HCT116 (cell line): ENCODE data around the gene CCL23. TPM values are rescaled to one million over a fixed set of nuclear protein-coding genes. Genes with fewer than 3 reads are reported as not detected.

Source experiments
- ATAC-seq: fragments of 200-7000 bp; cut with Tn5 transposase; 2 replicates; pipeline ENCODE4 v1.9.1; 2020; ENCODE audit warnings: mild to moderate bottlenecking, moderate library complexity
- BruUV-seq: library from RNA; stranded (reverse); fragments of 400-500 nt; replicated peaks from 2 replicates; lab custom pipeline; 2021; lab: Mats Ljungman, UMichigan
- CTCF ChIA-PET: fragments of 300-600 bp; sonication (Branson Sonifier 250); formaldehyde crosslinking; loops from one replicate; lab custom pipeline; 2021; ENCODE audit warnings: antibody characterized with exemption; lab: Charles Lee
- POLR2A ChIA-PET: fragments of 300-600, 350-600 bp; sonication (Branson Sonifier 250); formaldehyde crosslinking; loops from one replicate; lab custom pipeline; 2021; ENCODE audit warnings: antibody characterized with exemption; lab: Charles Lee
- RAD21 ChIA-PET, 2 experiments: fragments of 300-600 bp; sonication (Branson Sonifier 250); formaldehyde crosslinking; loops; one replicate each; lab custom pipeline; 2023; ENCODE audit warnings: low total read pairs in 2 of 2; ENCODE audit not compliant: uncharacterized antibody in 2 of 2, unreplicated experiment in 2 of 2, low non-redundant PET in 1 of 2; lab: Charles Lee
- DNase-seq: peaks from one replicate; pipeline ENCODE4 v3.0.0-alpha.2; 2010; ENCODE audit warnings: low read depth, low spot score
- H2AFZ ChIP-seq: fragments of 200-600 bp; shearing (Covaris generic), sonication (generic); 2 replicates; pipeline ENCODE4 v1.6.1; 2017; ENCODE audit warnings: low read depth, mixed run types, mixed read lengths, antibody characterized with exemption, low read length; ENCODE audit not compliant: poor library complexity, severe bottlenecking
- H3K27ac ChIP-seq: 2 replicates; pipeline ENCODE4 v1.5.1; 2012; ENCODE audit warnings: low read depth, low read length
- H3K27me3 ChIP-seq: fragments of 200-600 bp; sonication (generic); 2 replicates; pipeline ENCODE4 v1.6.1; 2016; ENCODE audit warnings: mixed run types, low read length, mixed read lengths; ENCODE audit not compliant: insufficient read depth
- H3K36me3 ChIP-seq, 2 experiments: fragments of 200-500 bp in 1 of 2; fragments of 200-600 bp in 1 of 2; sonication (Bioruptor generic) in 1 of 2; sonication (generic) in 1 of 2; 2 replicates each; pipeline versions ENCODE4 v1.5.1 to v1.6.1; 2014 to 2016; ENCODE audit warnings: low read length in 2 of 2, inconsistent platforms in 1 of 2, mixed read lengths in 1 of 2, mixed run types in 1 of 2; ENCODE audit not compliant: insufficient read depth in 2 of 2, control insufficient read depth in 1 of 2
- H3K4me1 ChIP-seq, 2 experiments: fragments of 200-600 bp in 1 of 2; sonication (generic) in 1 of 2; 2 replicates each; pipeline versions ENCODE4 v1.5.1 to v1.6.1; 2012 to 2017; ENCODE audit warnings: low read length in 2 of 2, inconsistent platforms in 1 of 2, mild to moderate bottlenecking in 1 of 2, mixed read lengths in 1 of 2, mixed run types in 1 of 2, moderate library complexity in 1 of 2; ENCODE audit not compliant: insufficient read depth in 2 of 2, control insufficient read depth in 1 of 2
- H3K4me2 ChIP-seq: fragments of 200-600 bp; sonication (generic); 2 replicates; pipeline ENCODE4 v1.6.1; 2017; ENCODE audit warnings: mixed run types, low read length, mixed read lengths
- H3K4me3 ChIP-seq, 2 experiments: fragments of 200-600 bp in 1 of 2; sonication (generic) in 1 of 2; replicated peaks in 1 of 2; 2 replicates each; pipeline ENCODE4 v1.5.1; 2011 to 2016; ENCODE audit warnings: low read length in 2 of 2, control low read depth in 1 of 2, low read depth in 1 of 2, mild to moderate bottlenecking in 1 of 2, mixed read lengths in 1 of 2, mixed run types in 1 of 2
- H3K79me2 ChIP-seq: fragments of 200-600 bp; sonication (generic); 2 replicates; pipeline ENCODE4 v1.6.1; 2017; ENCODE audit warnings: mild to moderate bottlenecking, mixed run types, low read length, moderate library complexity, mixed read lengths; ENCODE audit not compliant: insufficient read depth
- H3K9ac ChIP-seq: fragments of 200-600 bp; sonication (generic); 2 replicates; pipeline ENCODE4 v1.6.1; 2016; ENCODE audit warnings: low read length, mixed read lengths
- H3K9me2 ChIP-seq: fragments of 200-600 bp; sonication (generic), shearing (Covaris generic); 2 replicates; pipeline ENCODE4 v1.6.1; 2017; ENCODE audit warnings: mixed run types, mild to moderate bottlenecking, moderate library complexity; ENCODE audit not compliant: insufficient read depth
- H3K9me3 ChIP-seq, 2 experiments: fragments of 200-500 bp in 1 of 2; fragments of 200-600 bp in 1 of 2; sonication (Bioruptor generic) in 1 of 2; sonication (generic) in 1 of 2; 2 replicates each; pipeline ENCODE4 v1.6.1; 2014 to 2017; ENCODE audit warnings: low read length in 2 of 2, mixed read lengths in 2 of 2, inconsistent platforms in 1 of 2, low read depth in 1 of 2, mild to moderate bottlenecking in 1 of 2, mixed run types in 1 of 2, moderate library complexity in 1 of 2; ENCODE audit not compliant: control insufficient read depth in 1 of 2, insufficient read depth in 1 of 2
- H4K20me1 ChIP-seq: fragments of 200-600 bp; sonication (generic), shearing (Covaris generic); 2 replicates; pipeline ENCODE4 v1.6.1; 2017; ENCODE audit warnings: mixed run types, mild to moderate bottlenecking, moderate library complexity; ENCODE audit not compliant: insufficient read depth
- CEBPB ChIP-seq: IDR thresholded peaks from 2 replicates; pipeline ENCODE4 v1.6.1; 2012; ENCODE audit warnings: low read depth
- EGR1 ChIP-seq: IDR thresholded peaks from 2 replicates; pipeline ENCODE4 v1.6.1; 2012; ENCODE audit warnings: low read depth
- ELF1 ChIP-seq: IDR thresholded peaks from 2 replicates; pipeline ENCODE4 v1.6.1; 2012; ENCODE audit warnings: low read depth, borderline replicate concordance
- EZH2phosphoT487 ChIP-seq: fragments of 200-600 bp; IDR thresholded peaks from 2 replicates; pipeline ENCODE4 v1.6.1; 2018; ENCODE audit warnings: antibody characterized with exemption, borderline replicate concordance
- FOSL1 ChIP-seq: IDR thresholded peaks from 2 replicates; pipeline ENCODE4 v1.6.1; 2012; ENCODE audit warnings: low read depth
- RAD21 ChIP-seq: IDR thresholded peaks from 2 replicates; pipeline ENCODE4 v1.6.1; 2012; ENCODE audit warnings: low read depth, mild to moderate bottlenecking
- SIN3A ChIP-seq: IDR thresholded peaks from 2 replicates; pipeline ENCODE4 v1.6.1; 2012; ENCODE audit warnings: low read depth
- SP1 ChIP-seq: IDR thresholded peaks from 2 replicates; pipeline ENCODE4 v1.6.1; 2012; ENCODE audit warnings: low read depth
- SRF ChIP-seq: IDR thresholded peaks from 2 replicates; pipeline ENCODE4 v1.6.1; 2012; ENCODE audit warnings: low read depth
- TCF7L2 ChIP-seq: IDR thresholded peaks from 2 replicates; pipeline ENCODE4 v1.7.0; 2011; ENCODE audit warnings: borderline replicate concordance, inconsistent platforms; ENCODE audit not compliant: insufficient read depth, insufficient read length; ENCODE audit errors: extremely low read depth
- YY1 ChIP-seq: IDR thresholded peaks from 2 replicates; pipeline ENCODE4 v1.6.1; 2011; ENCODE audit warnings: low read length, low read depth, moderate library complexity, mild to moderate bottlenecking; ENCODE audit not compliant: insufficient replicate concordance; ENCODE audit errors: extremely low read depth
- ZNF274 ChIP-seq: fragments of 200-500 bp; sonication (Bioruptor generic); IDR thresholded peaks from 2 replicates; pipeline ENCODE4 v1.6.1; 2014; ENCODE audit warnings: mild to moderate bottlenecking, low read depth, low read length, inconsistent platforms
- intact Hi-C: fragments of 100-400 bp; cut with micrococcal nuclease; formaldehyde crosslinking; loops from 2 replicates; pipeline ENCODE4 v1.10.0; 2022
- total RNA-seq: library from RNA; stranded (reverse); gene quantifications from one replicate; pipeline ENCODE4 v1.2.1, GENCODE V29; 2021; ENCODE audit not compliant: unreplicated experiment
- TF ChIP-seq, protein P1 (sequence below), 3 experiments: fragments of 200-600 bp in 1 of 3; sonication (generic) in 1 of 3; IDR thresholded peaks in 2 of 3; conservative IDR thresholded peaks in 1 of 3; 2 replicates each; pipeline ENCODE4 v1.5.1; 2012 to 2017; ENCODE audit warnings: low read depth in 2 of 3, low read length in 2 of 3, antibody characterized with exemption in 1 of 3, borderline replicate concordance in 1 of 3, control low read depth in 1 of 3, mild to moderate bottlenecking in 1 of 3, mixed read lengths in 1 of 3, mixed run types in 1 of 3, moderate library complexity in 1 of 3; ENCODE audit not compliant: insufficient read depth in 1 of 3
- TF ChIP-seq, protein P2 (sequence below): IDR thresholded peaks from 2 replicates; pipeline ENCODE4 v1.6.1; 2011; ENCODE audit warnings: mild to moderate bottlenecking, low read length, moderate library complexity; ENCODE audit not compliant: insufficient replicate concordance; ENCODE audit errors: extremely low read depth
- TF ChIP-seq, protein P3 (sequence below): IDR thresholded peaks from 2 replicates; pipeline ENCODE4 v1.6.1; 2012; ENCODE audit warnings: low read depth

Gene CCL23
- total RNA-seq, 1 experiment from 2014 or later, result not detected

DNA sequence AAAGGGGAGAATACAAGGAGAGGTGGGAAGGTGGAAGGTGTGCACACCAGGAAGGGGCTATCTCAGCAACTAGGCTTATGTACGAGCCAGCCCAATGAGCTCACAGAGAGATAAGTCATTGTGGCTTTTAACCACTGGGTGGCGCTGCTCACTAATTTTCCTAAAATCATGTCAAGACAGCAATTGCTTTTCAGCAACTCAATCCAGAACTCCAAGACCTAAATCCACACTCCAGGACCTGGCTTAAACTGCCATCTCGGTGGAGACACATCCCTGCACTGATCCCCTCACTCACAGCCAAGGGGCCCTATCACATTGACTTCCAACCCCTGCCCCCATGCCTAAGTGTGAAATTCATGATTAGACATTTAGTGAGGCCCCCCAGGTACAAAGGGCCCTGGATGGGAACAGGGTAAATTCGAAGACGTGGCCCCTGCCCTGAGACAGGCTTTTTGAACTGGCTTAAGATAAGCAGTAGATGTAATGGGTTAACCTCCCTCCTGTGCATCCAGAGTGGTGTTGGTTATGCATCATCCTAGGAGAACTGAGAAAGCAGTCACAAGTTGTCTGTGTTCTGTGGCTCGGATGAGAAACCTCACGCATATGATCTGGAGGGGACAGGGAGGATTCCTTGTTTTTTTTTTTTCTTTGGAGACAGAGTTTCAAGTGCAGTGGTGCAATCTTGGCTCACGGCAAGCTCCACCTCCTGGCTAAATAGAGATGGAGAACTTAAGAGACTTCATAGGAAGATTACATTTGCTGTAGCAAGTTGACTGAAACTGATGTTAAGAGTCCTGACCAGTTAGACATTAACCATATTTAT is 48.0 kb downstream of the CCL23 start:
- H3K27me3 ChIP-seq, result no peaks in the 10 kb centered on the region
- H3K36me3 ChIP-seq, result no peaks in the 10 kb centered on the region
- no peak overlapping the region for H3K9ac ChIP-seq
- BruUV-seq, result no TSS peak
- H3K27ac ChIP-seq, result no peak overlapping the region
- POLR2A ChIA-PET, result interaction anchor here (0.6 to 1.3 kb wide), 4 partner anchors 161 to 179 kb away, joined by 3 to 4 read pairs (median 4); partner anchors contain the start of gene TAF15
- peak overlapping the region; percentile 11 for H2AFZ ChIP-seq
- RAD21 ChIA-PET, result interaction anchor here (0.7 to 1.8 kb wide), 8 partner anchors 103 to 513 kb away, joined by 3 to 22 read pairs (median 4); no protein-coding TSS in a partner anchor
- intact Hi-C loops, result loop anchor here (1.0 to 5.0 kb wide), 3 partner anchors 168 to 513 kb away; no protein-coding TSS in a partner anchor
- no peak for TF ChIP-seq YY1
- TF ChIP-seq SIN3A, result no peak
- peak; percentile 90 for TF ChIP-seq RAD21
- TF ChIP-seq EZH2phosphoT487, result no peak
- TF ChIP-seq SRF, result no peak
- TF ChIP-seq FOSL1, result no peak
- no peak for TF ChIP-seq ELF1
- TF ChIP-seq, protein P1, sequence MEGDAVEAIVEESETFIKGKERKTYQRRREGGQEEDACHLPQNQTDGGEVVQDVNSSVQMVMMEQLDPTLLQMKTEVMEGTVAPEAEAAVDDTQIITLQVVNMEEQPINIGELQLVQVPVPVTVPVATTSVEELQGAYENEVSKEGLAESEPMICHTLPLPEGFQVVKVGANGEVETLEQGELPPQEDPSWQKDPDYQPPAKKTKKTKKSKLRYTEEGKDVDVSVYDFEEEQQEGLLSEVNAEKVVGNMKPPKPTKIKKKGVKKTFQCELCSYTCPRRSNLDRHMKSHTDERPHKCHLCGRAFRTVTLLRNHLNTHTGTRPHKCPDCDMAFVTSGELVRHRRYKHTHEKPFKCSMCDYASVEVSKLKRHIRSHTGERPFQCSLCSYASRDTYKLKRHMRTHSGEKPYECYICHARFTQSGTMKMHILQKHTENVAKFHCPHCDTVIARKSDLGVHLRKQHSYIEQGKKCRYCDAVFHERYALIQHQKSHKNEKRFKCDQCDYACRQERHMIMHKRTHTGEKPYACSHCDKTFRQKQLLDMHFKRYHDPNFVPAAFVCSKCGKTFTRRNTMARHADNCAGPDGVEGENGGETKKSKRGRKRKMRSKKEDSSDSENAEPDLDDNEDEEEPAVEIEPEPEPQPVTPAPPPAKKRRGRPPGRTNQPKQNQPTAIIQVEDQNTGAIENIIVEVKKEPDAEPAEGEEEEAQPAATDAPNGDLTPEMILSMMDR (IDR thresholded peaks at IDR 0.05 in 2 of 3, conservative IDR thresholded peaks at IDR 0.05 in 1 of 3; ENCODE audit: borderline replicate concordance in 1 of 3, insufficient read depth in 1 of 3, low read depth in 2 of 3, low read length in 2 of 3), result peak; percentile 66 to 87 (median 74); a peak in 5 of 6 replicates
- TF ChIP-seq, protein P2, sequence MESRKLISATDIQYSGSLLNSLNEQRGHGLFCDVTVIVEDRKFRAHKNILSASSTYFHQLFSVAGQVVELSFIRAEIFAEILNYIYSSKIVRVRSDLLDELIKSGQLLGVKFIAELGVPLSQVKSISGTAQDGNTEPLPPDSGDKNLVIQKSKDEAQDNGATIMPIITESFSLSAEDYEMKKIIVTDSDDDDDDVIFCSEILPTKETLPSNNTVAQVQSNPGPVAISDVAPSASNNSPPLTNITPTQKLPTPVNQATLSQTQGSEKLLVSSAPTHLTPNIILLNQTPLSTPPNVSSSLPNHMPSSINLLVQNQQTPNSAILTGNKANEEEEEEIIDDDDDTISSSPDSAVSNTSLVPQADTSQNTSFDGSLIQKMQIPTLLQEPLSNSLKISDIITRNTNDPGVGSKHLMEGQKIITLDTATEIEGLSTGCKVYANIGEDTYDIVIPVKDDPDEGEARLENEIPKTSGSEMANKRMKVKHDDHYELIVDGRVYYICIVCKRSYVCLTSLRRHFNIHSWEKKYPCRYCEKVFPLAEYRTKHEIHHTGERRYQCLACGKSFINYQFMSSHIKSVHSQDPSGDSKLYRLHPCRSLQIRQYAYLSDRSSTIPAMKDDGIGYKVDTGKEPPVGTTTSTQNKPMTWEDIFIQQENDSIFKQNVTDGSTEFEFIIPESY, result no peak
- TF ChIP-seq, protein P3, sequence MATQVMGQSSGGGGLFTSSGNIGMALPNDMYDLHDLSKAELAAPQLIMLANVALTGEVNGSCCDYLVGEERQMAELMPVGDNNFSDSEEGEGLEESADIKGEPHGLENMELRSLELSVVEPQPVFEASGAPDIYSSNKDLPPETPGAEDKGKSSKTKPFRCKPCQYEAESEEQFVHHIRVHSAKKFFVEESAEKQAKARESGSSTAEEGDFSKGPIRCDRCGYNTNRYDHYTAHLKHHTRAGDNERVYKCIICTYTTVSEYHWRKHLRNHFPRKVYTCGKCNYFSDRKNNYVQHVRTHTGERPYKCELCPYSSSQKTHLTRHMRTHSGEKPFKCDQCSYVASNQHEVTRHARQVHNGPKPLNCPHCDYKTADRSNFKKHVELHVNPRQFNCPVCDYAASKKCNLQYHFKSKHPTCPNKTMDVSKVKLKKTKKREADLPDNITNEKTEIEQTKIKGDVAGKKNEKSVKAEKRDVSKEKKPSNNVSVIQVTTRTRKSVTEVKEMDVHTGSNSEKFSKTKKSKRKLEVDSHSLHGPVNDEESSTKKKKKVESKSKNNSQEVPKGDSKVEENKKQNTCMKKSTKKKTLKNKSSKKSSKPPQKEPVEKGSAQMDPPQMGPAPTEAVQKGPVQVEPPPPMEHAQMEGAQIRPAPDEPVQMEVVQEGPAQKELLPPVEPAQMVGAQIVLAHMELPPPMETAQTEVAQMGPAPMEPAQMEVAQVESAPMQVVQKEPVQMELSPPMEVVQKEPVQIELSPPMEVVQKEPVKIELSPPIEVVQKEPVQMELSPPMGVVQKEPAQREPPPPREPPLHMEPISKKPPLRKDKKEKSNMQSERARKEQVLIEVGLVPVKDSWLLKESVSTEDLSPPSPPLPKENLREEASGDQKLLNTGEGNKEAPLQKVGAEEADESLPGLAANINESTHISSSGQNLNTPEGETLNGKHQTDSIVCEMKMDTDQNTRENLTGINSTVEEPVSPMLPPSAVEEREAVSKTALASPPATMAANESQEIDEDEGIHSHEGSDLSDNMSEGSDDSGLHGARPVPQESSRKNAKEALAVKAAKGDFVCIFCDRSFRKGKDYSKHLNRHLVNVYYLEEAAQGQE, result no peak
- no peak for TF ChIP-seq ZNF274
- TF ChIP-seq SP1, result no peak
- no peak for TF ChIP-seq EGR1
- no peak for TF ChIP-seq CEBPB
- no peak for TF ChIP-seq TCF7L2
- TF ChIP-seq, all 23 proteins: peak for 2
- Histone ChIP-seq H3K4me3 (no peak overlapping the region), H3K9me3 (no peaks in the 10 kb centered on the region), H4K20me1 (no peaks in the 10 kb centered on the region), H3K9me2 (no peaks in the 10 kb centered on the region), H3K4me1 (no peaks in the 10 kb centered on the region), H3K4me2 (no peak overlapping the region), H3K79me2 (no peaks in the 10 kb centered on the region)
- CTCF ChIA-PET, result interaction anchor here (0.6 to 5.3 kb wide), 17 partner anchors 8 to 529 kb away, joined by 3 to 137 read pairs (median 5); partner anchors contain the start of gene CCL16
- ATAC-seq, result peak; percentile 96
- peak; percentile 76 for DNase-seq
